HPDE6-E6E7 (cell line): ENCODE results near the gene CCDC106.

Experiments
- DNase-seq: peaks from one replicate; pipeline ENCODE4 v3.0.0; 2011; ENCODE audit warnings: missing footprints; ENCODE audit errors: extremely low spot score

Gene CCDC106

DNA sequence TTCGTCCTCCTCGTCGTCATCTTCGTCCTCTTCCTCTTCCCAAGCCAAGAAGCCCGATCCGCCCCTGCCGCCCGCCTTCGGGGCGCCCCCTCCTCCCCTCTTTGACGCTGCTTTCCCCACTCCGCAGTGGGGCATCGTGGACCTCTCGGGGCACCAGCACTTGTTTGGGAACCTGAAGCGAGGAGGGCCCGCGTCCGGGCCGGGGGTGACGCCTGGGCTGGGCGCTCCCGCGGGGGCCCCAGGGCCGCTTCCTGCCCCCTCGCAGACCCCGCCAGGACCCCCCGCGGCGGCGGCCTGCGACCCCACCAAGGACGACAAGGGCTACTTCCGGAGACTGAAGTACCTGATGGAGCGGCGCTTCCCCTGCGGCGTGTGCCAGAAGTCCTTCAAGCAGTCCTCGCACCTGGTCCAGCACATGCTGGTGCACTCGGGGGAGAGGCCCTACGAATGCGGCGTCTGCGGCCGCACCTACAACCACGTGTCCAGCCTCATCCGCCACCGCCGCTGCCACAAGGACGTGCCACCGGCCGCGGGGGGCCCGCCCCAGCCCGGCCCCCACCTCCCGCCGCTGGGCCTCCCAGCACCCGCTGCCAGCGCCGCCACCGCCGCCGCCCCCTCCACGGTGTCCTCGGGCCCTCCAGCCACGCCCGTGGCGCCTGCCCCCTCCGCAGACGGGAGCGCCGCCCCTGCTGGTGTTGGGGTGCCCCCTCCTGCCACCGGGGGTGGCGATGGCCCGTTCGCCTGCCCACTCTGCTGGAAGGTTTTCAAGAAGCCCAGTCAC lies 33.9 kb upstream of the CCDC106 start:
- DNase-seq = no peak

DNA sequence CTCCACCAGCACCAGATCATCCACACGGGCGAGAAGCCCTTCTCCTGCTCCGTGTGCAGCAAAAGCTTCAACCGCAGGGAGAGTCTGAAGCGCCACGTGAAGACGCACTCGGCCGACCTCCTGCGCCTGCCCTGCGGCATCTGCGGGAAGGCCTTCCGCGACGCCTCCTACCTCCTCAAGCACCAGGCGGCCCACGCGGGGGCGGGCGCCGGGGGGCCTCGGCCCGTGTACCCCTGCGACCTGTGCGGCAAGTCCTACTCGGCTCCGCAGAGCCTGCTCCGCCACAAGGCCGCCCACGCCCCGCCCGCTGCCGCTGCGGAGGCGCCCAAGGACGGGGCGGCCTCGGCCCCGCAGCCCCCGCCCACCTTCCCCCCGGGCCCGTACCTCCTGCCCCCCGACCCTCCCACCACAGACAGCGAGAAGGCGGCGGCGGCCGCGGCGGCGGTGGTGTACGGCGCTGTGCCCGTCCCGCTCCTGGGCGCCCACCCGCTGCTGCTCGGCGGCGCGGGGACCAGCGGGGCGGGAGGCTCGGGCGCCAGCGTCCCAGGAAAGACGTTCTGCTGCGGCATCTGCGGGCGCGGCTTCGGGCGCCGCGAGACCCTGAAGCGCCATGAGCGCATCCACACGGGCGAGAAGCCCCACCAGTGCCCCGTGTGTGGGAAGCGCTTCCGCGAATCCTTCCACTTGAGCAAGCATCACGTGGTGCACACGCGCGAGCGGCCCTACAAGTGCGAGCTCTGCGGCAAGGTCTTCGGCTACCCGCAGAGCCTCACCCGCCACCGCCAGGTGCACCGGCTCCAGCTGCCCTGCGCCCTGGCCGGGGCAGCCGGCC lies 33.1 kb upstream of the CCDC106 start:
- no peak for DNase-seq

DNA sequence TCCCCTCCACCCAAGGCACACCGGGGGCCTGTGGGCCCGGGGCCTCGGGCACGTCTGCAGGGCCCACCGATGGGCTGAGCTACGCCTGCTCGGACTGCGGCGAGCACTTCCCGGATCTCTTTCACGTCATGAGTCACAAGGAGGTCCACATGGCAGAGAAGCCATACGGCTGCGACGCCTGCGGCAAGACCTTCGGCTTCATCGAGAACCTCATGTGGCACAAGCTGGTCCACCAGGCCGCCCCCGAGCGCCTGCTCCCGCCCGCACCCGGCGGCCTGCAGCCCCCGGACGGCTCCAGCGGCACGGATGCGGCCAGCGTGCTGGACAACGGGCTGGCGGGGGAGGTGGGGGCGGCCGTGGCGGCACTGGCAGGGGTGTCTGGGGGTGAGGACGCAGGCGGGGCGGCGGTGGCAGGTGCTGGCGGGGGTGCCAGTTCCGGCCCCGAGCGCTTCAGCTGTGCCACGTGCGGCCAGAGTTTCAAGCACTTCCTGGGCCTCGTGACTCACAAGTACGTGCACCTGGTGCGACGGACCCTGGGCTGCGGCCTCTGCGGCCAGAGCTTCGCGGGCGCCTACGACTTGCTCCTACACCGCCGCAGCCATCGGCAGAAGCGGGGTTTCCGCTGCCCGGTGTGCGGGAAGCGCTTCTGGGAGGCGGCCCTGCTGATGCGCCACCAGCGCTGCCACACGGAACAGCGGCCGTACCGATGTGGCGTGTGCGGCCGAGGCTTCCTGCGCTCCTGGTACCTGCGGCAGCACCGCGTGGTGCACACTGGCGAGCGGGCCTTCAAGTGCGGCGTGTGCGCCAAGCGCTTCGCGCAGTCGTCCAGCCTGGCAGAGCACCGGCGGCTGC lies 32.2 kb upstream of the CCDC106 start:
- no peak for DNase-seq

DNA sequence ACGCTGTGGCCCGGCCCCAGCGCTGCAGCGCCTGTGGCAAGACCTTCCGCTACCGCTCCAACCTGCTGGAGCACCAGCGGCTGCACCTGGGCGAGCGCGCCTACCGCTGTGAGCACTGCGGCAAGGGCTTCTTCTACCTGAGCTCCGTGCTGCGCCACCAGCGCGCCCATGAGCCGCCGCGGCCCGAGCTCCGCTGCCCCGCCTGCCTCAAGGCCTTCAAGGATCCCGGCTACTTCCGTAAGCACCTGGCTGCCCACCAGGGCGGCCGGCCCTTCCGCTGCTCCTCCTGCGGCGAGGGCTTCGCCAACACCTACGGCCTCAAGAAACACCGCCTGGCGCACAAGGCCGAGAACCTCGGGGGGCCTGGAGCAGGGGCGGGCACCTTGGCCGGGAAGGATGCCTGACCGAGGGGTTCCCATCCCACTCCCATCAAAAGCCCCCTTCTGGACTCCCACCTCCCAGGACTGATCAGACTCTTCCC lies 31.6 kb upstream of the CCDC106 start:
- DNase-seq = no peak

DNA sequence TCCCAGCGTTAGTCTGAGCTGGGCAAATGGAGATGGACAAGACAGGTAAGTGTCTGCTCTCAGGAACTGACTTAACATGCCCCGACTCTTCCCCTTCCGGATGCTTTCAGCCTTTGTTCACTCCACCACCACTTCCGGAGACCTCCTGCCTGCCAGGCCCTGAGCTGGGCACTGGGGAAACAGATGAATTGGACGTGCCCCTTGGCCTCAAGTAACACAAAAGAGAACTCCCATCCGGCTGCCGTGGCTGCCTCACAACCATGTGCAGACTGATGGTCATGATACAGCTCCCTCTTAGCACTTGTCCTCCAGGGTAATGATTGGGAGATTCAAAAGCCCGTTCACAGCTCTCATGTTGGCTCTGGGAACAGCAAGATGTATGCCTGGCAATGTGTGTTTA lies 30.6 kb upstream of the CCDC106 start:
- DNase-seq = no peak

DNA sequence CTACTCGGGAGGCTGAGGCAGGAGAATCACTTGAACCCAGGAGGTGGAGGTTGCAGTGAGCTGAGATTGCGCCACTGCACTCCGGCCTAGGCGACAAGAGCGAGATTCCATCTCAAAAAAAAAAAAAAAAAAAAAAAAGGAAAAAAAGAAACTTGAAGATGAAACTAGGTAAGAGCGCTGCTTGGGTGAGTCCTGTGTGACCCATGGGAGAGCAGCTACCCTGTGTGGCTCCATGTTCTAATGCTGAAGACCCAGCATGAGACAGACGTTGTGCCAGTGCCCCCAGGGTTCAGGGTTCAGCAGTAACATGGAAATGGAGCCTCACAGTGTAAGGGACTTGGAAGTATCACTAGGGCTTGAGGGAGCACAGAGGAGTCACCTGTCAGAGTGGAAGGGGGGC lies 29.6 kb upstream of the CCDC106 start:
- no peak for DNase-seq

DNA sequence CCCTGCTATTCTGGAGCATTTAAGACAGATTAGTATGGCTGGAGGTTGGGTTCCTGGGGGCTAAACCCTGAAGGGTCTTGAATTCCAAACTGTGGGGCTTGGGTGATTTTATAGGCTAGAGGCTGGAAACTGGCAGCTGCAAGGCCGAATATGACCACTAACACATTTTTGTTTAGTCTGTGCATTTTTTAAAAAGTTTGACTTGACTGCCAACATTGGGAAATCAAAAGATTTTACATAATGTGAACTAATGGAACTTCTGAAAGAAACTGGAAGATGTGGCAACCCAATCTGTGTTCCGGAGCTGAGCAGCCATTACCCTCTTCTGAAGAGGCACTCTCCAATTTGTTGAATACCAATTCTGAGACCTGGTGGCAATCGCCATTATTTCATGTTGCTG lies 28.7 kb upstream of the CCDC106 start:
- DNase-seq = no peak

DNA sequence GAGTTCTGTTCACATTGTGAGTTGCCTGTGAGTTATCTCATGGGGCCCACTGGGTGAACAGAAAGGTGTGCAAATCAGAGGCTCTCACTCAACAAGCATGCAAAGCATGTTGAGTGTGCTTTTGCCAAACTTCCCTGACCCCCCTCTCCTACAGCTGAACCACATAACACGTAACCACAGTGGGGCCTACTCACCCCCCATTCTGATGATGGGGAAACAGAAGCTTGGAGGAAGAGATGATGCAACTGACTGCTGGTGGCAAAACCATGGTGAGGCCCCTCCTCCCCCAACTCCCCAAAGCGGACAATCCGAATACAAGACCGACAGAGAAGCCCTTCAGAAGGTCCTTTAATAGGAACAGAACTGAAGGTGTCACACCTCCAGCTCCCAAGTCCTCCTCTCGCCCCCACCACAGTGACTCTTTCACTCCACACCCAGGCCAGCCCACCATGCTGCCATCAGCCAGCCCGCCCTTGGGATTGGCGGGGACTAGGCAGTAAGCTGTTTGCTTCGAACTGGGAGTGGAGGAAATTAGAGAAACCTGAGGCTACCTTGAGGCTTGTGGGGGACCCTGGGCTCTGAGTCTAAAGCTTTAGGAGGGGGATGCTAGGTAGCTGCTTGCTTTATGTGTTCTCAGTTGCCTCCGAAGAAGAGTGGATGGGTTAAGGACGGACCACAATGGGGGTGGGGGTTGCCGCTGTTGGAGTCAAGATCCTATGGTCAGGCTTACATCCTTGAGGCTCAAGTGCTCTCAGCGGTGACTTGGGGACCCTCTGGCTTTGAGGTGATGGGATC lies 27.4 kb upstream of the CCDC106 start:
- no peak for DNase-seq

DNA sequence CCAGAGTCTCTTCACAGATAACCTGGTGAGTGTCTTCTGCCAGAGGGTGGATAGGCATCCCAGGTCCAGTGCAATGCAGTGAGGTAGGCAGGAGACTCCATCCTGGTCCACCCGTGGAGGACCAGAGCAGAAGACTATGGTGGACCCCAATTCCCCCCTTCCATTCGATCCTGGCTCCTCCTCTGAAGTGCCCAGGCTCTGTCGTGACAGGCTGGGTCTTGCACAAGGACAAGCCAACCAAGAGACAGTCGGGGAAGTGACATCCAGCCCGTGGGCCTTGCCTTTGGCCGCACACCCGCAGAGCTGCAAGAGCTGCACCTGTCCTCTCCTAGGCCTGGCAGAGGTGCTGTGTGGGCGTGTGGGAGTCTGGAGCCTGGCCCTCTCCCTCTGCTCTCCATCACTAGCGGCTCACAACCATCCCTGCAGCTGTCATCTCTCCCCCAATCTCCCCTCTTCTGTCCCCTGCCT lies 26.8 kb upstream of the CCDC106 start:
- DNase-seq = no peak

DNA sequence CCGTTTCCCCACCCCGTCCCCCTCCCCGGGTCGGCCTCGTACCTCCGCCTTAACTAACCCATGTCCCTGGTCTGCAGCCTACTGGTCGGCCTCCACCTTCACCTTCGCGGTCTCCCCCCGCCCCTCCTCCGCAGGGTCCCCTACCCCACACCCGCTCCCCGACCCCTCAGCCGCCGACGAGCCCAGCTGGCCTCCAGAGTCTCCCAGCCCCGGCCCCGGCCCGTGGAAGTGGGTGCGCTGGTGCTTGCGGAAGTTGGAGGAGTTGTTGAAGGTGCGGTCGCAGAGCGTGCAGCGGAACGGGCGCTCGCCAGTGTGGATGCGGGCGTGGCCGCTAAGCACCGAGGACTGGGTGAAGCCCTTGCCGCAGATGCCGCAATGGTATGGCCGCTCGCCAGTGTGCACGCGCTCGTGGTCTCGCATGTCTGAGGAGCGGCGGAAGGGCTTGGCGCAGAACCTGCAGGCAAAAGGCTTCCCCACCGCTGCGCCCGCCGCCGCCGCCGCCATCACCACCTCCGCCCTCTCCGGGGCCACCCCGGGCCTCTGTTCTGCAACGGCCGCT lies 26.3 kb upstream of the CCDC106 start:
- no peak for DNase-seq

DNA sequence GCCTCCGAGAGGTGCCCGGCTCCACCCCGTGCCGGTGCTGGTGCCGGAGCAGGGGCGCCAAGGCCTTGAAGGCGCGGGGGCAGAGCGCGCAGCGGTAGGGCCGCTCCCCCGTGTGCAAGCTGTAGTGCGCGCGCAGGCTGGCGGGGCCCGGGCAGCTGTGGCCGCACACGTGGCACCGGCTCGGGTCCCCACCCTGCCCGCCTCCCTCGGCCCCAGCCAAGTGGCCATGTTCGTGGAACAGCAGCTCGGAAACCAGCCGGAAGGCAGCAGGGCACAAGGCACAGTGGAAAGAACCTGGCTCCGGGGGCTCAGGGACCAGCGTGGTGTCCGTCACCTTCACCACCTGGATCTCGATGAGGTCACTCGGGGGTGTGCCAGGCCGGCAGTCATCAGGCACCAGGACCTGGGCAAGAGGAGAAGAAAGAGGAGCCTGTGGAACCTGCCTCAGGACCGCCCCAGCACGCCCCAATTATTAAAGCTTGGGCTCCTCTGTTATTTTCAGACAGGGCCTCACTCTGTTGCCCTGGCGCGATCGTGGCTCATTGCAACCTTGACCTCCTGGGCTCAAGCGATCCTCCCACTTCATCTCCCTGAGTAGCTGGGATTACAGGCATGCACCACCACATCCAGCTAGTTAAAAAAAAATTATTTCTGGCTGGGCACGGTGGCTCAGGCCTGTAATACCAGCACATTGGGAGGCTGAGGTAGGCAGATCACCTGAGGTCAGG lies 25.6 kb upstream of the CCDC106 start:
- DNase-seq = no peak

DNA sequence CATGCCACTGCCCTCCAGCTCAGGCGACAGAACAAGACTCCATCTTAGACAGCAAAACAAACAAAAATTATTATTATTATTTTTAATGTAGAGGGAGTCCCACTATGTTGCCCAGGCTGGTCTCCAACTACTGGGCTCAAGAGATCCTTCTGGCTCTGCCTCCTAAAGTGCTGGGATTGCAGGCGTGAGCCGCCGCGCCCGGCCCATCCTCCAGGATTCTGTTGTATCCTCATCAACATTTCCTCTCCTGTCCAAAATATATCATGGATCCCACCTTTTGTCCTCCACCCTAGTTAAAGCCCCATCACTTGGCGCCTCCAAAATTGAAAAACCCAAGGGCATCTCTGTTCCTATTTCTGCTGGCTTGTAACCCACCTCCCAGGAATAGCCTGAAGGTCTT lies 24.9 kb upstream of the CCDC106 start:
- no peak for DNase-seq

DNA sequence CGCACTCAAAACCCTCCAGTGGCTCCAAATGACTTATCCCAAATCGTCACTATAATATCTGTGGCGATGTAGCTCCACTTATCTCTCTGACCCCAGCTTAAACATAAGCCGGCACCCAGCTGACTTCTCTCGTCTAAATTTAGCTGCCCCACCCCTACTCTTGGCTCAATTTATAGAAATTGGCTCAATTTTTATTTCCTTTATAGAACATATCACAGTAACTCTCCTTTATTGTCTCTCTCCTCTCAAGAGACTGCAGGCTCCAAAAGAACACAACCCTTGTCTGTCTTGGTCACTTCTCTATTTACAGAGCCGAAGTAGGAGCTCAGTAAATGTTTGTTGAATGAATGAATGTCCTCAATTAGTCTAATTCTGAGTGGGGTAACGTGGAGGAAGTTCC lies 24.5 kb upstream of the CCDC106 start:
- no peak for DNase-seq

DNA sequence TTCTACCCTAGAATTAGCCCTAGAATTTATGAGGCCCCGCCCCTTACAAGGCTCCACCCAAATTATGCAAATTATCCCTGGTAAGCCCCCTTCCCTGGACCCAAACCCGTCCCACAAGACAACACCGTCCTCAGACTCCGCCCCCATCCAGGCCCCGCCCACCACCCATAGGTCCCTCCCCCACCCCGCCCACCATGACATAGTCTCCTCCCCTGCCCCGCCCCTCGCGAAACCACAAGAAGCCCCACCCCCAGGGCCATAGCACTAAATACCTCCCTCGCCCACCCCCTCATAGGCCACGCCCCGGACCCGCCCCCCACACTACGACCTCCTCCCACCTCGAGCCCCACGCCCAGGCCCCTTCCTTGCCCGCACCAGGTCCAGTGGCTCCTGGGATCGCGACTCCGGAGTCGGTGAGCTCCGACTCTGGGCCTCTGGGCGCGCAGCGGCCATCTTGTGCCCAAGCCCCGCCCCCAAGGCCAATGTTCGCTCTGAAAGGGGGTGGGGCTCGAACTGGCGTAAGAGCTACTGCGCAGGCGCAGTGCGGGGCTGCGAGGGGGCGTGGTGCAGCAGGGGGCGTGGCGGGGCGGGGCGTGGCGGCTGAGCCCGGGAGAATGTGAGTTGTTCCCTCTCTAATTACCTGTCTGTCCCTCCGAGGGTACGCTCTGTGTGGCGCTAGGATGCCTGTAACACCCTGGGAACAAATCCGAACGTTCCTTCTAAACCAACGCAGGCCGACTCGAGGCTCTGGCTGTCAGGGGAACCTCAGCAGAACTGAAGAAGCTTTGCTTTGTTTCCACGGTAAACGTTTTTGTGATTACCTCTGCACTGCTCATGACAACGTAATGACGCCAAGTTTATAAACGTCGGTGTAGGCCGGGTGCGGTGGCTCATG lies 23.7 kb upstream of the CCDC106 start, which contains the start of gene ZNF784:
TSS of gene ZNF784 (minus strand) at position 458 of the 895 bp plus-strand sequence. CDS start at position 453, 5 bp downstream.
- peak; percentile 78 for DNase-seq

DNA sequence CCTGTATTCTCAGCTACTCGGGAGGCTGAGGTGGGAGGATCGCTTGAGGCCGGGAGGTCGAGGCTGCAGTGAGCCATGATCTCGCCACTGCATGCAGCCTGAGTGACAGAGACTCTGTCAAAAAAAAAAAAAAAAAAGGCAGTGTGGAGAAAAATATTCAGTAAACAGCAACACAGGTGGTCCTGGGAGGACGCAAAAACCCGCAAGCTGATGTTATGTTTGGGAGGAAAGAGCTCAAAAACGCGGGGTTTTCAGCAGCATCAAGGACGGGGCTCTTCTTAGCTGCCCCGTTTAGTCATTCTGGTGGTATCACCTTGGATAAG lies 23.0 kb upstream of the CCDC106 start:
- DNase-seq = no peak

DNA sequence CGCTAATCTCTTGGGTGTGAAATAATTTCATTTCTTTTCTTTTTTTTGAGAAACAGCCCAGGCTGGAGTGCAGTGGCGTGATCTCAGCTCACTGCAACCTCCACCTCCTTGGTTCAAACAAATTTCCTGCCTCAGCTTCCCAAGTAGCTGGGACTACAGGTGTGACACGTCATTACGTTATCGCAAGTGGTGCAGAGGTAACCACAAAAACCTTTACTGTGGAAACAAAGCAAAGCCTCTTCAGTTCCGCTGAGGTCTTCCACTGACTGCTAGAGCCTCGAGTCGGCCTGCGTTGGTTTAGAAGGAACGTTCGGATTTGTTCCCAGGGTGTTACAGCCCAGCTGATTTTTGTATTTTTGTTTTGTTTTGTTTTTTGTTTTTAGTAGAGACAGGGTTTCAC lies 21.7 kb upstream of the CCDC106 start:
- DNase-seq = no peak

DNA sequence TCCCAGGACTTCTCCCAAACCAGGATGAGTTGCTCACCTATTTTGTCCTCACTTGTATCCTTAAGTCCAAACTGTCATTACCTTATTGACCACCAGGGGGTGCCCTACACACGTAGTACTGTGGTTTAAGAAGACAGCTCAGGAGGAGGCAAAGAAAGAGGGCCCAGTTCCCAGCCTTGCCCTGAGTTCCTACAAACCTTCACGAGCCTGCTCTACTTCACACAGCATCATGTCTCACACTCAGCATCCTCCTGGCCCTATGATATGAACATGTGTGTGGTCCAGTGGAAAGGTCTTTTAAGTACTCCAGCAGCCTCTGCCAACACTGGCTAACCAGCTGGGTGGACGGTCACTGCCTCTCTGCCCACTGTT lies 15.6 kb upstream of the CCDC106 start:
- DNase-seq = peak; percentile 36

DNA sequence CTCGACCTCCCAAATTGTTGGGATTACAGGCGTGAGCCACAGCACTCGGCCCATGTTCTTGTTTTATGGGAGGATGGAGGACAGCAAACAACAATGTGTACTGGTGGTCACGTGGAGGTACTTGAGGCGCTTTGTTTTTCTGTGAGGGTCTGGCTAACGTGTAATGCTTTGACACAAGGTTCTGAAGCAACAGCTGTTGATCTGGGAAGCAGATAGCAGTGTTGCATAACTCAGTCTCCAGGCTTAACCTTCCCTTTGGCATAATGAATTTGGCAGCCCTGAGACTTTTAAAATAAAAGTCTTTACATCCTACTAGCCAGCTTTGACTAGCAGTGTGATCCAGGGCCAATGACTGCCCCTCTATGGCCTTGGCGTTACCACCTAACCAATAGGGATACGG lies 14.2 kb upstream of the CCDC106 start:
- DNase-seq = no peak

DNA sequence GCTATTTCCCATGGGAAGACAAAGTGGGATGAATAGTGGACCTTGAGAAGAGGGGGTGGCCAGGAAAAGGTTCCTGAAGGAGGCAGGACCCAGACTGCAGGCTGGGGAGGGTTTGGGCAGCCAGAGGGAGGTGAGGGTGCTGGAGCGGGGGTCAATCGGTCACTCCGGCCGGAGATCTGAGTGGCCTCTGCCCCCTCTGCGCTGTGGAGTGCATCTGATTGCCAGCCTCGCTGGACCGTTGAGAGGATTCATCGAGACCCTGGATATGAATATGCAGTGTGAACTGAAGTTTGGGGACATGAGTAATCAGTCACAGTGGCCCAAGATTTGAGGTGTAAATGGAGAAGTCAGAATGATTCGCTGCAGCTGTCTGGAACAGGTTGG lies 12.7 kb upstream of the CCDC106 start:
- DNase-seq = no peak
